Activated naive CD4-positive, alpha-beta T cell treated with anti-CD3 and anti-CD28 coated beads for 36 hours (primary cell): ENCODE data around the gene AP1S1. TPM values are rescaled to one million over a fixed set of nuclear protein-coding genes. Genes with fewer than 3 reads are reported as not detected.
"Not testable (repeated sequence)": the region's sequence is repeated elsewhere in the genome, so short reads cannot be mapped to it uniquely, and the experiment has no call there.

Experiments
- CTCF ChIA-PET: fragments of 350-600 bp; sonication (Branson Sonifier 250); formaldehyde crosslinking; loops from one replicate; lab custom pipeline; 2021; ENCODE audit warnings: antibody characterized with exemption; lab: Charles Lee
- DNase-seq: peaks from one replicate; pipeline ENCODE4 v3.0.0-alpha.2; 2020
- H3K27ac Mint-ChIP-seq: one replicate; pipeline ENCODE4 v1.8.0; 2021; ENCODE audit warnings: mild to moderate bottlenecking, mixed read lengths
- H3K27me3 Mint-ChIP-seq: one replicate; pipeline ENCODE4 v1.8.0; 2021; ENCODE audit warnings: low read depth, mixed read lengths
- H3K36me3 Mint-ChIP-seq: one replicate; pipeline ENCODE4 v1.8.0; 2021; ENCODE audit warnings: low read depth, mixed read lengths
- H3K4me1 Mint-ChIP-seq: one replicate; pipeline ENCODE4 v1.8.0; 2021; ENCODE audit warnings: low read depth, mixed read lengths
- H3K4me3 Mint-ChIP-seq: one replicate; pipeline ENCODE4 v1.8.0; 2021; ENCODE audit warnings: mild to moderate bottlenecking, moderate library complexity, mixed read lengths
- H3K9me3 Mint-ChIP-seq: one replicate; pipeline ENCODE4 v1.8.0; 2021; ENCODE audit warnings: mixed read lengths
- intact Hi-C: fragments of 100-400 bp; cut with micrococcal nuclease; formaldehyde crosslinking; loops from one replicate; pipeline ENCODE4 v1.15.1; 2023
- total RNA-seq, 2 experiments: library from RNA; stranded (reverse); gene quantifications; one replicate each; pipeline ENCODE4 v1.2.3, GENCODE V29; 2021

AP1S1 gene
- total RNA-seq, 2 experiments from 2014 or later = 40.6 to 43.5 TPM

- peak within 1 kb of the TSS; percentile 45 for H3K4me3 Mint-ChIP-seq
- H3K27ac Mint-ChIP-seq = no peak within 1 kb of the TSS
- H3K4me1 Mint-ChIP-seq = peaks cover 35% of the 10 kb centered on the region
- DNase-seq = peak; percentile 61
- CTCF ChIA-PET = interaction anchor here (0.5 to 4.1 kb wide), 2 partner anchors 18 to 48 kb away, joined by 4 to 20 read pairs; no protein-coding TSS in a partner anchor
- H3K9me3 Mint-ChIP-seq = no peaks in the 10 kb centered on the region
- H3K36me3 Mint-ChIP-seq = no peaks in the 10 kb centered on the region
- peaks cover 47% of the 10 kb centered on the region for H3K27me3 Mint-ChIP-seq
- intact Hi-C loops = loop anchor here (1.0 kb wide), 1 partner anchor 11 kb away; no protein-coding TSS in a partner anchor
Observed at GRCh38 chr7:101126651-101127459, 27.4 kb upstream of the AP1S1 start, which contains the start of gene SERPINE1. TSS of gene SERPINE1 (plus strand) at chr7:101127104. CDS start at chr7:101128394, 1,290 bp downstream.

GRCh38 chr7:101127460-101128039, 26.7 kb upstream of the AP1S1 start:
- H3K27me3 Mint-ChIP-seq = peaks cover 43% of the 10 kb centered on the region

GRCh38 chr7:101128040-101128834, 26.0 kb upstream of the AP1S1 start:
- no peak for DNase-seq
- Mint-ChIP-seq H3K4me1 (peaks cover 26% of the 10 kb centered on the region), H3K4me3 (no peak overlapping the region), H3K27ac (no peak overlapping the region), H3K36me3 (no peaks in the 10 kb centered on the region), H3K27me3 (peaks cover 37% of the 10 kb centered on the region), H3K9me3 (no peaks in the 10 kb centered on the region)
- CTCF ChIA-PET = interaction anchor here (0.5 to 1.1 kb wide), 2 partner anchors 49 to 314 kb away, joined by 3 to 4 read pairs; no protein-coding TSS in a partner anchor
- intact Hi-C loops = no loop called here

More at GRCh38 chr7:101127460-101128039, 26.7 kb upstream of the AP1S1 start:
- Mint-ChIP-seq H3K9me3 (no peaks in the 10 kb centered on the region), H3K27ac (no peak overlapping the region), H3K4me1 (peaks cover 28% of the 10 kb centered on the region), H3K36me3 (no peaks in the 10 kb centered on the region), H3K4me3 (peak overlapping the region; percentile 45)
- intact Hi-C loops = loop anchor here (1.0 kb wide), 1 partner anchor 11 kb away; no protein-coding TSS in a partner anchor
- DNase-seq = no peak
- CTCF ChIA-PET = interaction anchor here (0.5 kb wide), 2 partner anchors 47 to 48 kb away, joined by 3 to 4 read pairs; no protein-coding TSS in a partner anchor

- DNase-seq = no peak
- Mint-ChIP-seq H3K27ac (no peak overlapping the region), H3K4me1 (peaks cover 34% of the 10 kb centered on the region), H3K27me3 (peaks cover 29% of the 10 kb centered on the region), H3K36me3 (no peaks in the 10 kb centered on the region), H3K9me3 (no peaks in the 10 kb centered on the region), H3K4me3 (no peak overlapping the region)
- CTCF ChIA-PET = interaction anchor here (0.6 to 1.1 kb wide), 3 partner anchors 10 to 1019 kb away, joined by 4 to 5 read pairs (median 4); no protein-coding TSS in a partner anchor
- intact Hi-C loops = no loop called here
Observed at GRCh38 chr7:101129603-101130117, 24.6 kb upstream of the AP1S1 start.

GRCh38 chr7:101132626-101133600, 21.4 kb upstream of the AP1S1 start:
- intact Hi-C loops, H3K27ac Mint-ChIP-seq, DNase-seq, H3K36me3 Mint-ChIP-seq, H3K9me3 Mint-ChIP-seq, H3K4me3 Mint-ChIP-seq: not testable (repeated sequence)
- CTCF ChIA-PET = interaction anchor here (1.0 to 5.0 kb wide), 3 partner anchors 10 to 111 kb away, joined by 4 to 27 read pairs (median 4); no protein-coding TSS in a partner anchor
- peaks cover 34% of the 10 kb centered on the region for H3K4me1 Mint-ChIP-seq
- H3K27me3 Mint-ChIP-seq = peaks cover 12% of the 10 kb centered on the region

GRCh38 chr7:101133621-101134398, 20.5 kb upstream of the AP1S1 start:
- DNase-seq = no peak
- Mint-ChIP-seq H3K36me3 (no peaks in the 10 kb centered on the region), H3K4me1 (peaks cover 41% of the 10 kb centered on the region), H3K27ac (no peak overlapping the region), H3K27me3 (peaks cover 12% of the 10 kb centered on the region), H3K9me3 (no peaks in the 10 kb centered on the region), H3K4me3 (no peak overlapping the region)
- CTCF ChIA-PET = interaction anchor here (0.8 to 5.0 kb wide), 6 partner anchors 9 to 158 kb away, joined by 3 to 27 read pairs (median 4); no protein-coding TSS in a partner anchor
- intact Hi-C loops = no loop called here

- Mint-ChIP-seq H3K9me3 (no peaks in the 10 kb centered on the region), H3K36me3 (no peaks in the 10 kb centered on the region), H3K27ac (no peak overlapping the region), H3K27me3 (peaks cover 12% of the 10 kb centered on the region), H3K4me3 (no peak overlapping the region), H3K4me1 (peaks cover 45% of the 10 kb centered on the region)
- CTCF ChIA-PET = interaction anchor here (0.6 to 5.0 kb wide), 7 partner anchors 9 to 1204 kb away, joined by 3 to 27 read pairs (median 4); no protein-coding TSS in a partner anchor
- no peak for DNase-seq
- intact Hi-C loops = no loop called here
Observed at GRCh38 chr7:101134399-101134980, 19.8 kb upstream of the AP1S1 start.

GRCh38 chr7:101137651-101138212, 16.5 kb upstream of the AP1S1 start:
- H3K36me3 Mint-ChIP-seq = no peaks in the 10 kb centered on the region
- peak overlapping the region; percentile 41 for H3K27ac Mint-ChIP-seq
- no peaks in the 10 kb centered on the region for H3K9me3 Mint-ChIP-seq
- no peak overlapping the region for H3K4me3 Mint-ChIP-seq
- H3K4me1 Mint-ChIP-seq = peaks cover 58% of the 10 kb centered on the region
- intact Hi-C loops = loop anchor here (1.0 to 5.0 kb wide), 6 partner anchors 10 to 250 kb away; partner anchors contain the start of genes AP1S1, SERPINE1, TRIM56 and UFSP1
- CTCF ChIA-PET = interaction anchor here (0.6 to 2.8 kb wide), 4 partner anchors 18 to 400 kb away, joined by 3 to 10 read pairs (median 4); no protein-coding TSS in a partner anchor
- DNase-seq = no peak
- H3K27me3 Mint-ChIP-seq = peaks cover 8% of the 10 kb centered on the region

- peaks cover 60% of the 10 kb centered on the region for H3K4me1 Mint-ChIP-seq
- H3K27me3 Mint-ChIP-seq = peaks cover 10% of the 10 kb centered on the region
- intact Hi-C loops = loop anchor here (1.0 to 5.0 kb wide), 6 partner anchors 11 to 251 kb away; partner anchors contain the start of genes AP1S1, SERPINE1, TRIM56 and UFSP1
- no peaks in the 10 kb centered on the region for H3K9me3 Mint-ChIP-seq
- peak overlapping the region; percentile 41 for H3K27ac Mint-ChIP-seq
- DNase-seq = peak; percentile 96
- CTCF ChIA-PET = interaction anchor here (0.6 to 2.8 kb wide), 3 partner anchors 17 to 54 kb away, joined by 3 to 10 read pairs (median 4); no protein-coding TSS in a partner anchor
- no peaks in the 10 kb centered on the region for H3K36me3 Mint-ChIP-seq
- no peak overlapping the region for H3K4me3 Mint-ChIP-seq
Observed at GRCh38 chr7:101138213-101138870, 15.9 kb upstream of the AP1S1 start.
